Sigmoid colon (tissue), 4 donors: ENCODE measurements around the gene ZNF664.

ENCODE experiments used
- POLR2A ChIP-seq, 2 donors: fragments of 450-650 bp; IDR thresholded peaks; one replicate each; pipeline ENCODE4 v1.6.1; 2016; ENCODE audit warnings: antibody characterized with exemption in 2 of 2, mild to moderate bottlenecking in 2 of 2, moderate library complexity in 2 of 2
- POLR2AphosphoS5 ChIP-seq, 4 donors: sonication (generic); formaldehyde crosslinking; IDR thresholded peaks; one replicate each; pipeline ENCODE4 v1.6.1; 2017; ENCODE audit warnings: antibody characterized with exemption in 4 of 4

DNA sequence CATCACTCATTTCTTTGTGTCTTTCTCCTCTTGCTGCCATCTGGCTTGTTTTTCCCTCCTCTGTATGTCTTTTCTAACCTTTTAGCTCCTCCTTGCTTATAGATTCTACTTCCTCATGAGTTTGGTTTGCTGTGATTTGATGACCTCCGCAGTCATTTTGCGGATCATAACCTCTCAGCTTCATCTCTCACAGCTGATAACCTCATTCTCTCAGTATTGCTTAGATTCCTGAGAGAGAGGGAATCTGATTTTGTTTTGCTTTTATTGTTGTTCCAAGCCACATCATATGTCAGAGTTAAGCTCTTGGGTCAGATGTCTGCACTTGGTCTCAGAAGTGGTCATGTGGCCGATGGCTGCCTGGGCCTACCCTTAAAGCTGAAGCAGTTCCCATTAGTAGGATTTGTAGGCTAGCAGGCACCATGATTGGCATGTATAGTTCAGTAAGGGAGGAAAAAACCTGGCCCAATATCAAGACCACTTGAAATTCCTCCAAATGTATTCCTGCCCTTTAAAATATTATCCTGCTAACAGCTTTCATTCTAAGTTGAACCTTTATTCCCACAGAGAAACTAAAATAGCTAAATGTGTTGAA is 13.5 kb downstream of the ZNF664 start:
- TF ChIP-seq POLR2A (IDR thresholded peaks at IDR 0.05), result no peak
- no peak for TF ChIP-seq POLR2AphosphoS5 (IDR thresholded peaks at IDR 0.05)
